OCI-LY7 (cell line): ENCODE measurements around the gene EPO. TPM values are rescaled to one million over a fixed set of nuclear protein-coding genes. Genes with fewer than 3 reads are reported as not detected.

Experiments
- BruUV-seq: library from RNA; stranded (reverse); fragments of 400-500 nt; replicated peaks from 2 replicates; lab custom pipeline; 2021; lab: Mats Ljungman, UMichigan
- CTCF ChIA-PET: fragments of 300-600 bp; sonication (Branson Sonifier 250); formaldehyde crosslinking; loops from one replicate; lab custom pipeline; 2022; ENCODE audit warnings: antibody characterized with exemption; ENCODE audit not compliant: unreplicated experiment; lab: Charles Lee
- POLR2A ChIA-PET: fragments of 300-600 bp; sonication (Branson Sonifier 250); formaldehyde crosslinking; loops from one replicate; lab custom pipeline; 2022; ENCODE audit warnings: antibody characterized with exemption; lab: Charles Lee
- DNase-seq: peaks from one replicate; pipeline ENCODE4 v3.0.0-alpha.2; 2015; ENCODE audit warnings: low spot score
- H2AFZ ChIP-seq: fragments of 200-600 bp; sonication (generic), shearing (Covaris generic); 2 replicates; pipeline ENCODE4 v1.6.1; 2014; ENCODE audit warnings: mild to moderate bottlenecking, antibody characterized with exemption, low read length, moderate library complexity
- H3K27ac ChIP-seq: fragments of 200-600 bp; sonication (generic); 2 replicates; pipeline ENCODE4 v1.5.1; 2014; ENCODE audit warnings: mixed run types, low read depth, mild to moderate bottlenecking, moderate library complexity, low read length, inconsistent platforms; ENCODE audit not compliant: poor library complexity, severe bottlenecking
- H3K36me3 ChIP-seq: fragments of 200-600 bp; sonication (generic); 2 replicates; pipeline ENCODE4 v1.6.1; 2014; ENCODE audit warnings: mild to moderate bottlenecking, antibody characterized with exemption, low read length, moderate library complexity, mixed read lengths; ENCODE audit not compliant: insufficient read depth
- H3K4me1 ChIP-seq: fragments of 200-600 bp; sonication (generic); 2 replicates; pipeline ENCODE4 v1.5.1; 2014; ENCODE audit warnings: mild to moderate bottlenecking, low read length; ENCODE audit not compliant: insufficient read depth, poor library complexity, severe bottlenecking
- H3K4me2 ChIP-seq: fragments of 200-600 bp; sonication (generic); 2 replicates; pipeline ENCODE4 v1.6.1; 2014; ENCODE audit warnings: mild to moderate bottlenecking, low read length
- H3K4me3 ChIP-seq: fragments of 200-600 bp; sonication (generic); 2 replicates; pipeline ENCODE4 v1.5.1; 2014; ENCODE audit warnings: mild to moderate bottlenecking, low read depth, low read length; ENCODE audit not compliant: poor library complexity, severe bottlenecking
- H3K79me2 ChIP-seq: fragments of 200-600 bp; sonication (generic); 2 replicates; pipeline ENCODE4 v1.6.1; 2016; ENCODE audit warnings: low read depth, mild to moderate bottlenecking, low read length, moderate library complexity, mixed read lengths; ENCODE audit not compliant: insufficient read depth
- H3K9me2 ChIP-seq: fragments of 200-600 bp; sonication (generic); 2 replicates; pipeline ENCODE4 v1.6.1; 2016; ENCODE audit warnings: mild to moderate bottlenecking, low read length, mixed read lengths; ENCODE audit not compliant: insufficient read depth
- H3K9me3 ChIP-seq: fragments of 200-600 bp; sonication (generic); 2 replicates; pipeline ENCODE4 v1.6.1; 2014; ENCODE audit warnings: mild to moderate bottlenecking, mixed run types, low read length, mixed read lengths
- H4K20me1 ChIP-seq: fragments of 200-600 bp; sonication (generic); 2 replicates; pipeline ENCODE4 v1.6.1; 2014; ENCODE audit warnings: mild to moderate bottlenecking, antibody characterized with exemption, low read length, moderate library complexity, mixed read lengths; ENCODE audit not compliant: insufficient read depth
- EZH2phosphoT487 ChIP-seq: fragments of 200-600 bp; sonication (generic); IDR thresholded peaks from 2 replicates; pipeline ENCODE4 v1.6.1; 2018; ENCODE audit warnings: low read depth, borderline replicate concordance, mild to moderate bottlenecking, mixed run types, antibody characterized with exemption, low read length, moderate library complexity, mixed read lengths
- intact Hi-C: fragments of 100-400 bp; cut with micrococcal nuclease; formaldehyde crosslinking; loops from one replicate; pipeline ENCODE4 v1.10.0; 2022; ENCODE audit not compliant: unreplicated experiment
- total RNA-seq, 2 experiments: library from RNA; depleted of rRNA in 1 of 2; stranded (reverse); fragments of >200 nt in 1 of 2; shearing (Covaris generic) in 1 of 2; gene quantifications; 2 replicates each; pipeline ENCODE4 v1.2.3, GENCODE V29; 2014 to 2022
- TF ChIP-seq, protein P1 (sequence below): fragments of 200-600 bp; sonication (generic); conservative IDR thresholded peaks from 2 replicates; pipeline ENCODE4 v1.5.1; 2014; ENCODE audit warnings: mild to moderate bottlenecking, antibody characterized with exemption, low read length, moderate library complexity, mixed read lengths

The EPO gene
- total RNA-seq, 2 experiments from 2014 or later = 0.13 TPM; not detected in 1

DNA sequence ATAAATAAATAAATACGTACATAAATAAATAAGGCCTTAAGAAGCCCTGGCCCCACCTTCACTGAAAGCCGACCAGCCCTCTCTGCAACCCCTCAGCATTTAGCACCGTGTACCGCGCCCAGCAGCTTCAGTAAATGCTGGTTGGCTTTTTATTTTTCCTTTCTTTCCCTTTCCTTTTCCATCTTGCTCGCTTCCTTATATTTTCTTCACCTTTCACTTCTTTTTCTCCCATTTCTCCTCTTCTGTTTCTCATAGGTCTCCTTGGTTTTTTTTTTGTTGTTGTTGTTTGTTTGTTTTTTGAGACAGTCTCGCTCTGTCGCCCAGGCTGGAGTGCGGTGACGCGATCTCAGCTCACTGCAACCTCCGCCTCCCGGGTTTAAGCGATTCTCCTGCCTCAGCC, 24.3 kb downstream of the EPO start:
- ChIA-PET CTCF (no interaction called here), POLR2A (interaction anchor here (1.0 kb wide), 1 partner anchor 88 kb away, joined by 4 read pairs; no protein-coding TSS in a partner anchor)
- Histone ChIP-seq H4K20me1 (no peaks in the 10 kb centered on the region), H3K4me2 (no peak overlapping the region), H3K27ac (no peak overlapping the region), H3K9me2 (no peaks in the 10 kb centered on the region), H3K36me3 (no peaks in the 10 kb centered on the region), H3K4me1 (no peaks in the 10 kb centered on the region), H3K4me3 (no peak overlapping the region), H3K9me3 (no peaks in the 10 kb centered on the region), H3K79me2 (no peaks in the 10 kb centered on the region), H2AFZ (no peak overlapping the region)
- intact Hi-C loops = no loop called here
- no peak for TF ChIP-seq EZH2phosphoT487
- TF ChIP-seq, protein P1, sequence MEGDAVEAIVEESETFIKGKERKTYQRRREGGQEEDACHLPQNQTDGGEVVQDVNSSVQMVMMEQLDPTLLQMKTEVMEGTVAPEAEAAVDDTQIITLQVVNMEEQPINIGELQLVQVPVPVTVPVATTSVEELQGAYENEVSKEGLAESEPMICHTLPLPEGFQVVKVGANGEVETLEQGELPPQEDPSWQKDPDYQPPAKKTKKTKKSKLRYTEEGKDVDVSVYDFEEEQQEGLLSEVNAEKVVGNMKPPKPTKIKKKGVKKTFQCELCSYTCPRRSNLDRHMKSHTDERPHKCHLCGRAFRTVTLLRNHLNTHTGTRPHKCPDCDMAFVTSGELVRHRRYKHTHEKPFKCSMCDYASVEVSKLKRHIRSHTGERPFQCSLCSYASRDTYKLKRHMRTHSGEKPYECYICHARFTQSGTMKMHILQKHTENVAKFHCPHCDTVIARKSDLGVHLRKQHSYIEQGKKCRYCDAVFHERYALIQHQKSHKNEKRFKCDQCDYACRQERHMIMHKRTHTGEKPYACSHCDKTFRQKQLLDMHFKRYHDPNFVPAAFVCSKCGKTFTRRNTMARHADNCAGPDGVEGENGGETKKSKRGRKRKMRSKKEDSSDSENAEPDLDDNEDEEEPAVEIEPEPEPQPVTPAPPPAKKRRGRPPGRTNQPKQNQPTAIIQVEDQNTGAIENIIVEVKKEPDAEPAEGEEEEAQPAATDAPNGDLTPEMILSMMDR = no peak
- no TSS peak for BruUV-seq
- DNase-seq = no peak

DNA sequence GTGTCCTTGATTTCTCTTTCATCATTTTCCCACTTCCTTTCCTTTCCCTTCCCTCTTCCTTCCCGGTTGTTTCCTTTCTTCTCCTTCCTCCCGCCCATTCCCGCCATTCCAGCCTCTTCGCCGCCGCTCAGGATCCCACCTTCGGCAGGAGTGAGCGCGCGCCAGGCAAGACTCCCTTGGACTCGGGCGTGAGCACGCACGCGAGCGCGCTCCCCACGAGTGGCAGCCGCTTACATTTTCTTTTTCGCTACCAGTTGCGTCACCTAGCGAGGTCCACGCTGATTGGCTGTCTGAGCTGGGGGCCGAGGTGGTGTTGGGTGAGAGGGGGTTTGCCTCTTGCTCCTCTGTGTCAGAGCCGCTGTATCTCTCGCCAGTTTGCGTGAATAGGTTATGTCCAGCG, 24.9 kb downstream of the EPO start:
- no peak overlapping the region for H3K27ac ChIP-seq
- no peaks in the 10 kb centered on the region for H3K9me2 ChIP-seq
- no peaks in the 10 kb centered on the region for H3K4me1 ChIP-seq
- no peaks in the 10 kb centered on the region for H3K36me3 ChIP-seq
- H3K4me2 ChIP-seq = no peak overlapping the region
- POLR2A ChIA-PET = interaction anchor here (1.0 kb wide), 1 partner anchor 87 kb away, joined by 4 read pairs; no protein-coding TSS in a partner anchor
- H3K4me3 ChIP-seq = no peak overlapping the region
- no peak for TF ChIP-seq EZH2phosphoT487
- TF ChIP-seq, protein P1 = no peak
- no peaks in the 10 kb centered on the region for H4K20me1 ChIP-seq
- intact Hi-C loops = no loop called here
- H3K9me3 ChIP-seq = no peaks in the 10 kb centered on the region
- CTCF ChIA-PET = no interaction called here
- H3K79me2 ChIP-seq = no peaks in the 10 kb centered on the region
- BruUV-seq = no TSS peak
- H2AFZ ChIP-seq = no peak overlapping the region
- no peak for DNase-seq

DNA sequence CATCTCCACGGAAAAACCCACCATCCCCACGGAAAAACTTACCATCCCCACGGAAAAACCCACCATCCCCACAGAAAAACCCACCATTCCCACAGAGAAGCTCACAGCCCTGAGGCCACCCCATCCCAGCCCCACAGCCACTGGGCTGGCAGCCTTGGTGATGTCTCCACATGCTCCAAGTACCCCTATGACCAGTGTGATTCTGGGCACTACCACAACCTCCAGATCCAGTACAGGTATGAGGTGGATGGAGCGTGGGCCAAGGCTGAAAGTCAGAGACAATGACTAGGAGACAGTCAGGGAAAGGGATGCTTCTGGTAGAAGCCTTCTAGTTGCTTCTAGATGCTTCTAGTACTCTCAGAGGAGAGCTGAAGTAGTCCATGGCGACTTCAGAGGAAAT, 32.7 kb downstream of the EPO start:
- no peak for DNase-seq
- Histone ChIP-seq H3K9me2 (no peaks in the 10 kb centered on the region), H3K36me3 (no peaks in the 10 kb centered on the region), H3K4me1 (no peaks in the 10 kb centered on the region), H3K9me3 (no peaks in the 10 kb centered on the region), H3K4me2 (no peak overlapping the region), H3K4me3 (no peak overlapping the region), H2AFZ (no peak overlapping the region), H4K20me1 (no peaks in the 10 kb centered on the region), H3K27ac (no peak overlapping the region), H3K79me2 (no peaks in the 10 kb centered on the region)
- ChIA-PET POLR2A (interaction anchor here (0.5 to 0.7 kb wide), 3 partner anchors 268 to 1579 kb away, joined by 4 to 5 read pairs (median 4); no protein-coding TSS in a partner anchor), CTCF (no interaction called here)
- no peak for TF ChIP-seq EZH2phosphoT487
- TF ChIP-seq, protein P1 = no peak
- no TSS peak for BruUV-seq
- intact Hi-C loops = no loop called here
